Endometrium (tissue), 2 donors: Measurements from ENCODE around the gene GABRG1.
A peak's percentile ranks its signal among the peaks of the same experiment; 100 is the strongest.

Experiments
- FAIRE-seq: peaks from 2 replicates; lab custom pipeline; 2012; peaks lifted over from hg19 to GRCh38; lab: Jason Lieb, UNC
- donor health status: control.
- donor health status: control.

GABRG1 gene

GRCh38 chr4:46123913-46124755 is at the start of gene GABRG1:
Gene GABRG1, minus strand, starts transcription at chr4:46124054. Its CDS starts 141 bp downstream, at chr4:46123913.
- FAIRE-seq, result no peak

GRCh38 chr4:46146993-46147392 is 23.1 kb upstream of the GABRG1 start:
- no peak for FAIRE-seq

DNA sequence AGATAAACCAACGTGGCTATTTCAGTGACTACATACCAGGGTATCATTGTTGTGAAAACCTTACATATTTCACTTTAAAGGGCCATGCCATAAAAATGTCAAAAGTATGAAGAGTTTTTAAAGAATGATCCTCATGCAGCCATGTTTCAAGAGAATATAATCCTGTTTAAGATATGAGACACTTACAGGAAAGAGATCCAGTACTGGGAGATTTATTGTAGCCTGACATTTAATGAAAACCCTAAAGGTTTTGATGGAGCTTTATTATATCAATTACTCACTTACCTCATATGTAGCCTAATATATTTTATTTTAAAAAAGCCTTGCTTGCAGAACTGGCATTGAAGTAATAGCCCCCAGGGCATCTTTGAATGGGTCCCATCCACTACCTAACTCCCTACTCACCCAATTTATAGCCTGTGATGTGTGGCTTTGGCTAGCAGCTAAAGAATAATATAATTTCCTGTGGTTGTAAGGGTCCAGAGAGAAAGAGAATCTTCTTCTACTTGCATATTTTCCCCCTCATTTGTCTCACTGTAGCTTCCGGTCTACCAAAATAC is 7.7 kb upstream of the GABRG1 start:
- no peak for FAIRE-seq

DNA sequence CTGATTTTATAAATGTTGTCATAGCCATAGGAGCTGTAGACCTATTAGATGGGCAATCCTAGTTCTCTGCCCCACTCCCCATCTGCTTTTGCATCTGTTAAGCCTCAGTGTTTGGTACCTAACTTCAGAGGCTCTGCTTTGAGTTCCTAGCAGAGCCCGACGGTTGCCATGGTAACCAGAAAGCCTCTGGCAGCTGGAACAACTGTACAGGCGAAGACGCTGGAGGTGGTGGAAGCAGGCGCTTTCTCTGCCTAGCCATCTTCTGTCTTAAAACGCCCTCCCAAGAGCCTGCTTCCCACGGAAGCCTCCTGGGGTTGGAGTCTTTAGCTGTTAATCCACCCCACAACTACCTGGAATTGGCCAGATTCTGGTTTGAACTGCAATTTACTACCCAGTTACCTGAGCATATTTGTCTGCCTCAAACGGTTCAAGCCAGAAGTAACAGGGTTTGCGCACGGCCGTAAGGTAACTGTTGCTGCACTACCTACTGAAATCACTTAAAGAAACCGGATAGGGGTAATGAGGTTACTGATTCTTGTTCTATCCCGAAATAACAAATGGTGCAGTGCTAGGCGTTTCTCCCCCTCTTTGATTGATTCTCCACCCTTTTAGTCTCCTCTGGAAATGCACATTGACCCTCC is 1.0 kb upstream of the GABRG1 start:
- no peak for FAIRE-seq

GRCh38 chr4:46081674-46082073 is 42.2 kb downstream of the GABRG1 start:
- no peak for FAIRE-seq

GRCh38 chr4:46081248-46081647 is 42.6 kb downstream of the GABRG1 start:
- no peak for FAIRE-seq

DNA sequence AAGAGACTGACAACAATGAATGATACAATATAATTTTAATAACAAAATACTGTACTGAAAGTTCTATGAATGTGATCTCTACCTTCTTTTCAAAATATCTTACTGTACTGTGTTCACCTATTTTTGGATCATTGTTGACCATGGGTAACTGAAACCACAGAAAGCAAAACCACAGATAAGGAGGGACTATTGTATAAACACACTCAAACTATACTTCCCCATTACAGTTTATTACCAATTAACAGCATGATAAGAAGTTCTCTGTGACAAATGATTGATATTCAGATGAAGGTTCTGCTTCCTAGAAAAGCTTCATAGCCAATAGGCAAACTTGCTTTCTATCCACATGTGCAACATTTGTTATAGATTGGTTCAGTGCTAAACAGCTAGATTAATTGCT is 50.1 kb downstream of the GABRG1 start:
- no peak for FAIRE-seq

DNA sequence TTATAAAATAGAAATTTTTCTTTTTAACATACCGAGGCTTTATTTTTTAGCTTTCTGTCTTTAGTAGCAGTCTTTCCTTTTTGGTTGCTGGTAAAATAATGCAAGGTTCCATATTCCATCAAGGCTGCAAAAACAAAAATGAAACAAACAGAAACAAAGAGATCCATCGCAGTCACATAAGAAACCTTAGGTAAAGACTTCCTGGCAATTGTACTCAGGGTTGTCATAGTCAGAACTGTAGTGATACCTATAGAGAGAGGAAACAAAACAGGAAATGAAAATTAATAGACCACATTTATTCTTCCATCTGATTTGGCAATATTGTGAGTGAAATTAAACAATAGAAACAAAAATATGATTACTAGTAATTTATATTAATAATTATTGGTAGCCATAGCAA is 72.5 kb downstream of the GABRG1 start:
- no peak for FAIRE-seq

- FAIRE-seq, result no peak
These were observed 91.8 kb downstream of the GABRG1 start for GRCh38 chr4:46032056-46032455.

DNA sequence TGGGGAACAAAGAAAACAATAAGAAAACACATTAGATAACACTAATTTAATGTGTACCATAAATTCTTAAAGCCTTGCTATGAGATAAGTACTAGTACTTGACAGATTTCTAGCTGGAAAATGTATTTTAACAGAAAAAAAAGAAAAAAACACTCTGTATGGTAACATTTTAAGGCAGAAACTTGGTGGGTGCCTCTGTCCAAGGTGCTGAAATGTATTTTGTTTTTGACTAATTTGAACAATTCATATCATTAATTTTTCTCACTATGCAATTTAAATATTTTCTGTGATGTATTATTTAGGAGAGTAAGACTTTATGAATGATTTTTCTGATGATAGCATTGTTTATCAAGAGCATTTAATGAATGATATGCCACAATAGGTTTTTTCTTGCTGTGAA is 107.5 kb downstream of the GABRG1 start:
- peak; percentile 55 for FAIRE-seq

DNA sequence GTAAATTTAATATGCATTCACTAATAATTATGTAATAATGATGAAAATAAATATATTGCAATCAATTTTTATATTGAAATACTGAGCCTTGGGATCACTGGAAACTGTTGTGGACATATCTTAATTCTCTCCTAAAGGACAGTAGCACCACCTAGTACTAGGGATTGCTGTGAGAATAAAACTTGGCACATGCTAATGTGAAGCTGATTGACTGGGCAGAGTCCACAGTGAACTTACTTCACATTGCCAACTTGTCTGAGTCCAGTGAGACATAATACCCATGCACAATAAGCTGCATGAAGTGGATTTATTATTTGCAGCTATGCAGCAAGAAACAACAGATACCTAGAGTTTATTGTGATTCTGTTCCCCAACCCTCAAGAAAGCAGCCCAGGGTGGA is 131.1 kb downstream of the GABRG1 start:
- FAIRE-seq, result no peak

- no peak for FAIRE-seq
These were observed 134.1 kb downstream of the GABRG1 start for GRCh38 chr4:45989775-45990174.

GRCh38 chr4:45987858-45988257 is 136.0 kb downstream of the GABRG1 start:
- FAIRE-seq, result no peak
